ENCODE measurements around the gene KRTAP9-7. TPM values are rescaled to one million over a fixed set of nuclear protein-coding genes. Genes with fewer than 3 reads are reported as not detected.

The KRTAP9-7 gene
- total RNA-seq, 4 donors from 2014 or later = not detected

DNA sequence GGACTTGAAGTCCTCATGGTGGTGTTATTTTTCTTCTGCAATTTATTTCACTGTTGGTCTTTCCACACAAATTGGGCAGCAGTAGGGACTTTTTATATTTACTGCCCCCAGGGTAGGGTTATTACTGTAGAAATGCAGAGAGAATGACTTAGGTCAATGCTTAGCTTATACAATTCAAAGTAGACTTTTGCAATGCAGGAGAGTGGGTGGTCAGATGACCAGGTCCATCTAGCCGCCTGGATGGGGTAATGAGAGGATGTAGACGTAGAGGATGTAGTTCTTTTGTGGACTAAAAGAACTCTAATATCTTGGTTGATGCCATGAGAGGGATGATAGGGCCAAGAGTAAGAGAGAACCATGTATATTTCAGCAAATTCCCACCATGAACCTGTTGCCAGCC, 42.7 kb downstream of the KRTAP9-7 start:
- WGBS = 61% methylated on average over 2 of the region's 2 CpGs

DNA sequence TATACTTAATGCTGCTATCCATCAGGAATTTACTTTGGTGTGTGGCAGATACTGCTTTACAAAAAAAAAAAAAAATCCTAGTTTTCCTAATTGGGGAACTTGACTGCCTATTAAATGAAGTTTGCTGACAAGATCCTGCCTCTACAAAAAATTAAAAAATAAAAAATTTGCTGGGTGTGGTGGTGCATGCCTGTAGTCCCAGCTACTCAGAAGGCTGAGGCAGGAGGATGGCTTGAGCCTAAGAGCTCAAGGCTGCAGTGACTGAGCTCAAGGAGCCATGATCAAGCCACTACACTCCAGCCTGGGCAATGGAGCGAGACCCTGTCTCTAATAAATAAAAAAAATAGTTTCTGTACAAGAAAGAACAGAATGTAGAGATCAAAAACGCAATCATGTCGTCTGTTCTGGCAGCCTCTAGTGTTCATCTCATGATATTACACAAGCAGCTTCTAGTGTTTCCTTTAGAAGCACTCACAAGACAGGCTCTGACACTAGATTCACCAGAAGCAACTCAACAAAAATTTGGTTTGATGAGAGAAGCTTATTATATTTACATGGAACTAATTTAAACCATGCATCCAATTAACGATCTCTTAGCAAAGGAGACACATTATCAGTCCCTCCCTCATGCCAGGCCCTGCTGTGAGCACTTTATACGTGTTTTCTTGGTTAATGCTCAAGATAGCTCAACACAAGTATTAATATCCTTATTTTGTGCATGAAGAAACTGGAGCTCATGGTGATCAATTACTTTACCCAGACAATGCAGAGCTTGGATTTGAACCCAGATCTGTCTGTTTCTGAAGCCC, 46.8 kb downstream of the KRTAP9-7 start:
- TF ChIP-seq, protein P1, sequence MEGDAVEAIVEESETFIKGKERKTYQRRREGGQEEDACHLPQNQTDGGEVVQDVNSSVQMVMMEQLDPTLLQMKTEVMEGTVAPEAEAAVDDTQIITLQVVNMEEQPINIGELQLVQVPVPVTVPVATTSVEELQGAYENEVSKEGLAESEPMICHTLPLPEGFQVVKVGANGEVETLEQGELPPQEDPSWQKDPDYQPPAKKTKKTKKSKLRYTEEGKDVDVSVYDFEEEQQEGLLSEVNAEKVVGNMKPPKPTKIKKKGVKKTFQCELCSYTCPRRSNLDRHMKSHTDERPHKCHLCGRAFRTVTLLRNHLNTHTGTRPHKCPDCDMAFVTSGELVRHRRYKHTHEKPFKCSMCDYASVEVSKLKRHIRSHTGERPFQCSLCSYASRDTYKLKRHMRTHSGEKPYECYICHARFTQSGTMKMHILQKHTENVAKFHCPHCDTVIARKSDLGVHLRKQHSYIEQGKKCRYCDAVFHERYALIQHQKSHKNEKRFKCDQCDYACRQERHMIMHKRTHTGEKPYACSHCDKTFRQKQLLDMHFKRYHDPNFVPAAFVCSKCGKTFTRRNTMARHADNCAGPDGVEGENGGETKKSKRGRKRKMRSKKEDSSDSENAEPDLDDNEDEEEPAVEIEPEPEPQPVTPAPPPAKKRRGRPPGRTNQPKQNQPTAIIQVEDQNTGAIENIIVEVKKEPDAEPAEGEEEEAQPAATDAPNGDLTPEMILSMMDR (IDR thresholded peaks at IDR 0.05) = peak; percentile 64 to 82 (median 68)
- no peak for TF ChIP-seq EP300 (IDR thresholded peaks at IDR 0.05)
- Histone ChIP-seq H3K4me3 (no peak overlapping the region), H3K27me3 (no peaks in the 10 kb centered on the region), H3K27ac (replicated peaks in 1 of 4) (no peak overlapping the region), H3K9me3 (peaks cover 0 to 14% (median 5%) of the 10 kb centered on the region in 4 donors), H3K36me3 (no peaks in the 10 kb centered on the region), H3K4me1 (no peaks in the 10 kb centered on the region)
- WGBS = 40% methylated on average over 5 of the region's 5 CpGs
- intact Hi-C loops (cut with DNase I) = loop anchor here (5.0 kb wide), 3 partner anchors 325 to 520 kb away; no protein-coding TSS in a partner anchor
- DNase-seq (ENCODE audit: extremely low spot score) = no peak

More for the DNA sequence above, 42.7 kb downstream of the KRTAP9-7 start:
- TF ChIP-seq, protein P1 (IDR thresholded peaks at IDR 0.05) = no peak
- TF ChIP-seq EP300 (IDR thresholded peaks at IDR 0.05) = no peak
- no peak for TF ChIP-seq POLR2AphosphoS5 (IDR thresholded peaks at IDR 0.05)
- TF ChIP-seq POLR2A (IDR thresholded peaks at IDR 0.05; ENCODE audit: low read depth) = no peak
- Histone ChIP-seq H3K4me3 (no peak overlapping the region), H3K36me3 (no peaks in the 10 kb centered on the region), H3K9me3 (peaks cover 0 to 14% (median 5%) of the 10 kb centered on the region in 4 donors), H3K27me3 (peaks cover 0 to 26% (median 0%) of the 10 kb centered on the region in 4 donors), H3K4me1 (no peaks in the 10 kb centered on the region), H3K27ac (replicated peaks in 1 of 4) (no peak overlapping the region)
- intact Hi-C loops (cut with DNase I) = no loop called here
- DNase-seq (ENCODE audit: extremely low spot score) = no peak

DNA sequence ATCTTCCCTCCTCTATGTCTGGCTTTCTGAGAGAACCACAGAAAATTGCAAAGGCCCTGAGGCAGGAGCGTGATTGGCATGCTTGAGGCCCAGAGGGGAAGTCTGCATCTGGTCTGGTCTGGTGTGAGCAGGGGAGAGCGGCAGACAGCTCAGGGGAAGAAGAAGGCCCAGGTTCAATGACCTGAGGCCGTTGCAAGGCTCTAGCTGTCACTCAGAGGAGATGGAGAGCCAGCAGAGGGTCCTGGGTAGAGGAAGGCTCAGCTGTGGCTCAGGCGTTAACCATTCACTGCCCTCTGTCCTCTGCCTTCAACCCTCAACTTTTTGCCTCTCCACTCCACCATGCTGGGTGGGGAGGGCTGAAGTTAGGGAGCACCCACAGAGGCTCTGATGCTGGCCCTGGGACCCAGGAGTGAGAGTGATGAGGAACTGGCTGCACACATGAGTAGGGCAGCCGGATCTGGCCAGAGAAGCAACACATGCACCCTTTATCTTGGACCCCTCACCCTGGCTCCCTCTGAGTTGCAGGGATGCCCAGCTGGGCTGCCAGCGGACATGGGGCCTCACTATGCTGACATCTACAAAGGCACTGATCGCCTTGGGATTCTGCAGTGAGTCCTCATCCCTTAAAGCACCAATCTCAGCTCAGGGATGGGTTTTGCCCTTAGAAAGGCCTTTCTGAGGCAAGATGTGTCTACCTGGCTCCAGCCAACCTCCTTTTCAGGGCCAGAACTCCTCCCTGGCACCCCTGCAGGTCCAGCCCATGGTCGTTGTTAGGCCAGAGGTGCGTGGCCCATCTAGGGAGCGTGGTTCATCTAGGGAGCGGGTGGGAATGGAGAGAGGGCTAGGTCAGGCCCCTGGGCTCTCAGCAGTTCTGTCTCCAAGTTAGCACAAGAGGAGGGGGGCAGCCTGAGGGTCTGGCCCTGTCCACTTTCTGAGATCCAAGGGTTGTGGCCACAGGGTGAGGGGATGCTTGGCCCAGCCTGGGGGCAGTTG, 47.7 kb downstream of the KRTAP9-7 start:
- WGBS = 90% methylated on average over 10 of the region's 11 CpGs
- H3K9me3 ChIP-seq = peaks cover 0 to 14% (median 5%) of the 10 kb centered on the region in 4 donors
- H3K36me3 ChIP-seq = no peaks in the 10 kb centered on the region
- no peaks in the 10 kb centered on the region for H3K27me3 ChIP-seq
- no peak overlapping the region for H3K27ac ChIP-seq (replicated peaks in 1 of 4)
- TF ChIP-seq POLR2A (IDR thresholded peaks at IDR 0.05; ENCODE audit: low read depth) (no peak), EP300 (IDR thresholded peaks at IDR 0.05) (no peak)
- no peaks in the 10 kb centered on the region for H3K4me1 ChIP-seq
- no peak overlapping the region for H3K4me3 ChIP-seq
- no peak for DNase-seq (ENCODE audit: extremely low spot score)
- intact Hi-C loops (cut with DNase I) = loop anchor here (5.0 kb wide), 3 partner anchors 324 to 521 kb away; no protein-coding TSS in a partner anchor

DNA sequence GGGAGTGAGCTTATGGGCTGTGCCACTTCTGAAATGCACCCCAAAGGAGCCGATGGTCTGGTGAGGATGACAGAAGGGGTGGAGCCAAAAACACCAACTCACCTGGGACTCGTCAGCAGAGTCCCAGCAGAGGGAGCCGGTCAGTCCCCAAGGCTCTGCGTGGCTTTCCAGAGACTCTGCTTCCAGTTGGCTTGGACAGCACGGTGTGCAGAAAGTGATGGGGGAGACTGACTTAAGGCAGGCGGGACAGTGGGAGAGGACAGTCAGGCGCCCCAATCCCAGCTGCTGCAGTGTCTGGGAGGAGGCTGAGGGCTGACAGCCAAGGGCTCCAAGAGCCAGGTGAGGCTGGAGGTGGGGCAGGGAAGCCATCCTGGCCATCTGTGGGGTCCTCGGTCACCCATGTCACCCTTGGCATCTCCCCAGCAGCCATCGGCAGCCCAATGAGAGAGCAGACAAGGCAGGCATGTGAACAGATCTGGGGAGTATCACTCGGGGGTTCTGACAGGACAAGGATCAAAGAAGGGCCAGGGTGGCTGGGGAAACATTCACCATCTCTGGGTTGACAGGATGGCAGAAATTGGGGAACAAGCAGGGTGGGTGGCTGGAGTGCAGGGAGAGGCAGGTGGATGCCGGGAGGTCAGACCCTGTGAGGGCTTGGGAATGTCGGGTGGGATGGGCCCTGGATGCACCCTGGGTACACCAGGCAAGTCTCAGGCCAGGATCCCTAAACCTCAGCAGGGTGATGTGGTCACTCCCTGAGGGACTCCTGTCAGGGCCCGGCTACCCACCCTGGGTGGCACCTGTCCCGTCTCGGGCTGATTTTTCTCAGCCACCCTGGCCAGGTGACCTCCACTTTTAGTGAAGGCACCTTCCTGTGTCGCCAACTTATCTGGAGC, 48.9 kb downstream of the KRTAP9-7 start:
- Histone ChIP-seq H3K4me1 (no peaks in the 10 kb centered on the region), H3K27me3 (no peaks in the 10 kb centered on the region), H3K4me3 (no peak overlapping the region), H3K9me3 (peaks cover 0 to 10% (median 4%) of the 10 kb centered on the region in 4 donors), H3K27ac (replicated peaks in 1 of 4) (no peak overlapping the region), H3K36me3 (no peaks in the 10 kb centered on the region)
- no peak for TF ChIP-seq POLR2A (IDR thresholded peaks at IDR 0.05; ENCODE audit: low read depth)
- TF ChIP-seq, protein P1 (IDR thresholded peaks at IDR 0.05) = peak in 1 of 3 experiments; percentile 6
- WGBS = 78% methylated on average over 14 of the region's 16 CpGs
- intact Hi-C loops (cut with DNase I) = loop anchor here (5.0 kb wide), 3 partner anchors 323 to 522 kb away; no protein-coding TSS in a partner anchor
- DNase-seq (ENCODE audit: extremely low spot score) = no peak

All from esophagus muscularis mucosa (tissue), 4 donors.